HG02970 (cell line): ENCODE data around the gene MYO1B.

Experiments
- ATAC-seq: cut with Tn5 transposase; IDR thresholded peaks from one replicate; pipeline ENCODE4 v1.9.1; 2021; ENCODE audit warnings: mild to moderate bottlenecking, moderate library complexity, moderate number of reproducible peaks; ENCODE audit not compliant: unreplicated experiment, low FRiP score

MYO1B gene

DNA sequence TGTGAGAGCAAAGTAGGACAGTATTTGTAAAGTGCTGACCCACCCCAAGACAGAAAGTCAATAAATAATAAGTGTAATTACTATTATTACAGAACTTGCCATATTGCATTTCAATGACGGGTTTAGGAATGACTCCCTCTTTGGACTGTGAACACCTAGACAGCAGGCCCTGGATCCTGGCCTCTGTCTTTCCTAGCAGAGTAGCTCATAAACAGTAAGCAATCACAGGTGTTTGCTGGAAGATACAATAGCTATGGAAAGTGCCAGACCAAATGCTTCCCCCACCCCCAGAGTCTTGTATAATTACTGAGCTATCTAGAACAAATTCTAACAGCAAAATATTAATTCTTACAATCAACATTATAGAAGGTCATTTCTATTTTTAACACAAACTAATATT, 20.1 kb upstream of the MYO1B start:
- no peak for ATAC-seq

DNA sequence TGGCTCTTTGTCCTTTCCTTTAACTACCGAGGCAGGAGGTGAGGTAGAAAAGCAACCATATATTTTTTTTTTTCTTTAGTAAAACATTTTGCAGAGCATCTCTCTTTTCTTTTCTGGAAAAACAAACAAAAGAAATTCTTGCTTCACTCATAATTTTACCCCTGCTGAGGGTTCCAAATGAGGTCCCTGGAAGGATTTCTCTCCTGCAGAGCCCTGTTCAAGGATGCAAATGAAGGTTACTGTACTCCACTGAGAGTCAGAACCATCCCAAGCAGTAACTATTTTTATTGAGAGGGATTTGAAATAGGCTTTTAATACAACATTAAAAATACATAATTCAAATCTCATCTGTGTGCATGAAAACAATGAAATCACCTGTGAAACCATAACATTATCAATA, 19.5 kb upstream of the MYO1B start:
- no peak for ATAC-seq

DNA sequence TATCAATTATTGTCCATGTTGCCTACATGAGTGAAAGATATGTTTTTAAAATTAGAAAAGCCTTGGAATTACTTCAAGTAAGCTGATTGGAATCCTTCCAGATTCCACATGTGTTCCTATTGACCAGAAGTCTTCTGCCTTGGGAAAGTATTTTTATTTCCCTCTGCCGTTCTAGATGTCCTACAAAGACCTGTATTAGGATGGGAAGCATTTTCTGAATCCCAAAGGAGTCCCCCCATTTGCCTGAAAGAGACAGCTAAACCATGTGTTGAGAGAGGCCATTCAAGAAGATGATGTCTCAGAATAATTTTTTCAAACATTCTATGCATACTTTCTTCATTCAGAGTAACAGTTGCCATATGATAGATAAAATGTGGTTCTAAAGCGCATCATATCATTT, 19.0 kb upstream of the MYO1B start:
- no peak for ATAC-seq

DNA sequence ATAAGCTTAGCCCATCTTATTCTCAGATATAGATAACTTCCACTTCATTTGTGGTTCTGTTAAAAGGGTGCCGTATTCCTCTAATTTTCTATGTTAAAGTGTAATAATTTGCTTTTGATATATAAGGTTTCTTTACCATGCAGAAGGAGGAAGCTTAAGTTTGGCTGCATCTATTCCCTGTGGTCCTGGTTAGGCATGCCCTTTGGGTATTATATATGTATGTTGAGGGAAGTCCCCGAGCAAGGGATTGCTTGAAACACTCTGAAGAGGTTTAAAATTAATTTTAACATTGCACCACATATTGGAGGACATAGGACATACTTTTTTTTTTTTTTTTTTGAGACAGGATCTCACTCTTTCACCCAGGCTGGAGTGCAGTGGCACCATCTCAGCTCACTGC, 16.9 kb upstream of the MYO1B start:
- ATAC-seq = no peak

DNA sequence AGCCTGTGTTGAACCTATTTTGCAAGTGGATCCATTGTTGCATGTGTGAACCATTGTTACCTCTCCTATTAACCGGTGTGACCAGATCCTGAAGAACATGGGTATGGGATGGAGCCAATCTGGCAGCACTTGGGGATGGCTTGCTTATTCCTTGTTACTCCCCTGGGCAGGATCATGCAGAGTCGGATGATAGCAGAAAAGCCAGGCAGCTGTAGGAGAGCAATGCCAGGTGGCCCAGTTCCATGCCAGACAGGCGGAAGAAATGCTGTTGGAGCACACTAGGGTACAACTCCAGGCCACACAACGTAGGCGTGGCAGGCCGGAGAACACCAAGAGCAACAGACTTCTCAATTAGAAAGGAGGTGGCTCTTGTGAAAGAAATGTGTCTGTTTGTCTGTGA, 16.3 kb upstream of the MYO1B start:
- ATAC-seq = no peak

DNA sequence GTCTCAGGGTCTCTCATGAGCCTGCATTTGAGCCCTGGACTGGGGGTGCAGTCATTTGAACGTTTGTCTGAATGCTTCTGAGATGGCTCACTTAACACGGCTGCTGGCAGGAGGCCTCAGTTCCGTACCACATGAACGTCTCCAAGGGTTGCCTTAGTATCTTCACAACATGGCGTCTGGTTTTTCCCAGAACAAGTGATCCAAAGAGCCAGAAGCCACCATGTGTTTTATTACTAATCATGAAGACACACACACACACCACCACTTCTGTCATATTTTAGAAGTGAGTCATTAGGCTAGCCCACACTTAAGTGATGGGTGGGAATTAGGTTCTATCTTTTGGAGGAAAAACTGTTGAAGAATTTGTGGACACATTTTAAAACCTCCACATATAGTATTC, 15.0 kb upstream of the MYO1B start:
- no peak for ATAC-seq

DNA sequence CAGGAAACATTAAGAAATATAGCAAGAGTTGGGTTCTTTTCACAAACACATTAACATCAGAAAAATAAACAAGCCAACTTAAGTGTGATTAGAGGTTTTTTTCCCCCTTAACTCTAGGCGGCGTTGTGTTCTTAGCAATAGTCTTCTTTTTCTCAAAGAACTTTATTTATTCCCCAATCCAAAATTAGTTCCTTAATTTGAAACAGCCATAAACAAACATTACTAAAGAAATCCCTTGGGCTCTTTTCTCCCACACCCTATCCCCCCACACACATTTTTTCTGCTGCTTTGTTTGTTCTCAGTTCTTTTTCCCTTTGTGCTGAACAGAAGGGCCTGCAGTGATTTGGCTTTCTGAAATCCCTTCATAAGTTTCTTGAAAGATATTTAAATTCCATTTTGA, 13.2 kb upstream of the MYO1B start:
- ATAC-seq = no peak

DNA sequence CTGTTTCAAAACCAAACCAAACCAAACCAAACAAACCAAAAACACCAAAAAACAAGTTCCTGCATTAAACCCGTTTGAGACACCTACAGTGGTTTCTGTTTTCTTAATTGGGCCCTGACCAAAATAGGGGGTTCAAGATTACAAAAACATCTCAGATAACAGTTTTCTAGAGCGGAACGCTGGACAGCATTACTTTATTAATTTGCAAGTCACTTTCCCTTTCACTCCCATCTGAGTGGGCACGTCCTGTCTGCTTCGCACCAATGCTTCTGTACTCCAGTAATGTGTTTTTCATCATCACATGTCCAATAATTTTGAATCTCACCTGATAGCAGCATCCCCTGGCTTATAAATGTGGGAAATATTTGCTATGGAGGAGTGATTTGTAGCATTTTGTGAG, 11.7 kb upstream of the MYO1B start:
- no peak for ATAC-seq

DNA sequence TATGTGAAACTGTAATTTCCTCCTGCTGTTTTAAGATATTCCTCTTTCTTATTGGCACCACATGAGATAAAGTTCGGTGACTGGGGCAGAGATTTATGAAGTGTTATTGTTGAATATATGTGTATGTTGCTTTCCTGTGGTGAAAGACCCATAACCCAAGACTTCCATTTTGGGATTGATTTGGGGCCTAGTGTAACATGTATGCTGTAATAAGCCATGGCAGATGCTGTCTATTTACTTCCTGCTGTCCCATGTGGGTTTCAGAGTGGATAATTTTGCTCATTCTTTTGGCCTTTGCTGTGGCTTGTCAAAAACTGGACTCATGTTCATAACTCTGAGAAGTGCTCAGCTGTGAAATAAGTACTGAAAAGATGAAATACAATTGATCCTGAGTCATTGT, 10.8 kb upstream of the MYO1B start:
- no peak for ATAC-seq

DNA sequence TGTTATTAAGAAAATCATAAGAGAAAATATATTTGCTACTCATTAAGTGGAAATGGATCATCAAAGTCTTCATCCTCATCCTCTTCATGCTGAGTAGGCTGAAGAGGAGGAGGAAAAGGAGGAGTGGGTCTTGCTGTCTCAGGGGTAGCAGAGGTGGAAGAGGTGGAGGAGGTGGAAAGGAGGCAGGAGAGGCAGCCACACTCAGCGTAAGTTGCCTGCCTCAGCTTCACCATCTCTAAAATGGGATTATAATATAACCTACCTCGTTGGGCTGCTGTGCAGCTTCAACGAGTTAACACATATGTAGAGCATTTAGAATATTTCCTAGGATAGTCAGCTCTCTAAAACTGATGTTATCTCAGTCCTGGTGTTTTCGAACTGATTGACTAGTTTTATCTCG, 4.3 kb upstream of the MYO1B start:
- no peak for ATAC-seq

DNA sequence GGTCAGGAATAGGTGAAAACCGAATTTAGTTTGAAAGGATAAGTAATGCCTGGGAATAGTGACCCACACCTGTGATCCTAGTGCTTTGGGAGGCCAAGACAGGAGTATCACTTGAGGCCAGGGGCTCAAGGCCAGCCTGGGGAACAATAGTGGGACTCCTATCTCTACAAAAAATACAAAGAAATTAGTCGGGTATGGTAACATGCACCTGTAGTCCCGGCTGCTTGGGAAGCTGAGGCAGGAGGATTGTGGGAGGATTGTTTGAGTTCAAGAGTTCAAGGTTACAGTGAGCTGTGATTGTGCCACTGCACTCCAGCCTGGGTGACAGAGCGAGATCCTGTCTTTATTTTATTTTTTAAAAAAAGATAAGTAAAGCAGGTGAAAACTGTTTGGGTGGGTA, 3.8 kb upstream of the MYO1B start:
- no peak for ATAC-seq

DNA sequence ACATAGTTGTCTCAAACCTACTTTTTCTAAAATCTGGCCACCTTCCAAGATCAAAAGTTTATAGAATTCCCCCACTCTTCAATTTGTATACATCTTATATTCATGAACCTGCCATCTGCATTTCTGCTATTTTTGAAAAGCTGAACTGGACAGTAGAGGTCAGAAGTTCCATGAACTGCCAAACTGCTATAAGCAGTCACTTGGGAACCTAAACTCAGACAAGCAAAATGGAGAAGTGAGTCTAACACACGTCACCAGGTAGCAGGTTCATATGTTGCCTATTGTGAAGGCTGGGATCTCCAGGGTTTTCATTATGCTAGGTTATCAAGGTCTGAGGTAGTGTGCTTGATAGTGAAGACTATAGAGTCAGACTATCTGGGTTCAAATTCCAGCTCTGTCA, 2.0 kb upstream of the MYO1B start:
- ATAC-seq = no peak

DNA sequence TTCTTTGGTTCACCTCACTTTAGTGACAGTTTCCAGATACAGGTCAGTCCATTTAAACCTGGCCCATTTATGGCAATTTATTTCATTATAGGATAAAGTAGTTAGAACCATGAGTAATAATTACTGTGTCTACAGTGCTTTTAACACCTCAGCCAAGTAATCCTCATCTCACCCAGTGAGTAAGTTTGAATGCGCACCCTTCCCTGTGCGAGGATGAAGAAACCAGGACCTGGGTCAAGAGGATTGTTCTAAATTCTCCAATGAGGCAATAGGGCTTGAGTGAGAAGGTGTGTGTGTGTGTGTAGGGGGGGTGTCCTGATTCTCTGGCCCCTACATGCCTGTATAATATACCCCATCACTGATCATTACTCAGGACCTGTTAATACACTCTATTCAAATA, 854 bp upstream of the MYO1B start:
- ATAC-seq = no peak

DNA sequence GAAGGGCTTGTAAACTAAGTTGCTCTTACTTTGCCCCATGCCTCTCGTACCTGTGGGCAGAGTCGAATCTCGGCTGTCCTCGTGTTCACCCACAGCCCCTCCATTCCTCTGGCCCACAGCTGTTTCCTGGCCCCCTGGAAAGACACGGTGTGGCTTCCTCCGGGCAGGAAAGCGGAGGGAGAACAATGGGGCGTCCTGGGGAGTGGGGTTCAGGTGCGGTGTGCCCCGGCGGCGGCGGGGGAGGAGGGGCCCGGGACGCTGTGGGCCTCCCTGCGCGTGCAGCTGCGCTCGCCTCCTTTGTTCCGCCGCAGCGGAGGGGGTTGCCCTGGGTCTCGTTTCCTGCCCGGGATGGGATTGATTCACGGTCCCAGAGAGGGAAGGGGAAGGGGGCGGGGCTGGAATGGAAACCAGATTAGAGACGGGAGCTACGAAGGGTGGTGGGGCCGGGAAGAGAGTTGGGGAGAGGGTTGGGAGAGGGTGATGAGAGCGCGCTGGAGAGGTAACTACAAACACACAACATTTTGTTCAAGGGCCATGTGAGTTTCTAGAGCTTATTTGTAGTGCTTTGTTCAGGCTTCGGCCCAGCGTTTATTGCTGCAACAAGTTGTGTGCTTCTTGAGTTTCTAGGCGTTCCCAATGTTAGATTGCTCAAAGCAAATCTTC, 796 bp downstream of the MYO1B start:
- ATAC-seq = no peak

DNA sequence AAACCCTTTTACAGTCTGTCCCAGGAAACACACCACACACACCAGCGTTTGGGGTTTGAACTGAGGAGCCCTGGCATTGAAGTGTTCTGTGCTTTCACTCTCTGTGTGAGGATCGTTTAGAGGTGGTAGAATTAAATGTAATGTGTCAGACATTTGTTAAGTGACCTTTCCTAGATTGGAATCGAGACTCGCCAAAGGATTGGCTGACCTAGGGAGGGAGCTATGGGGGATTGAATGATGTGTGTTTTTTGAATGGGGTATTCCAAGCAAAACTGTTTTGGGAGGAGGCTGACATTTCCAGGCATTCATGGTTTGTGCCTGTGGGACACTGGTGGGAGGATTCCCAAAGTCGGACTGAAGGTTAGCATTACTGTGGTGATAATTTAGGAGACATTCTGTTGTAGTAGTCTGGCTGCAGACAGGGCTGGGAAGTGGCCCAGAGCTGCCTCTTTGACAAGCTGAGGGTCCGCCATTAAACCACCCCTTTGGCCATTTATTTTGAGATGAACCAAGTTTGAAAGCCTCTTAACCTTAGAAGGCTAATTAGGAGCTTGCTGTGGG, 1.7 kb downstream of the MYO1B start:
- no peak for ATAC-seq

DNA sequence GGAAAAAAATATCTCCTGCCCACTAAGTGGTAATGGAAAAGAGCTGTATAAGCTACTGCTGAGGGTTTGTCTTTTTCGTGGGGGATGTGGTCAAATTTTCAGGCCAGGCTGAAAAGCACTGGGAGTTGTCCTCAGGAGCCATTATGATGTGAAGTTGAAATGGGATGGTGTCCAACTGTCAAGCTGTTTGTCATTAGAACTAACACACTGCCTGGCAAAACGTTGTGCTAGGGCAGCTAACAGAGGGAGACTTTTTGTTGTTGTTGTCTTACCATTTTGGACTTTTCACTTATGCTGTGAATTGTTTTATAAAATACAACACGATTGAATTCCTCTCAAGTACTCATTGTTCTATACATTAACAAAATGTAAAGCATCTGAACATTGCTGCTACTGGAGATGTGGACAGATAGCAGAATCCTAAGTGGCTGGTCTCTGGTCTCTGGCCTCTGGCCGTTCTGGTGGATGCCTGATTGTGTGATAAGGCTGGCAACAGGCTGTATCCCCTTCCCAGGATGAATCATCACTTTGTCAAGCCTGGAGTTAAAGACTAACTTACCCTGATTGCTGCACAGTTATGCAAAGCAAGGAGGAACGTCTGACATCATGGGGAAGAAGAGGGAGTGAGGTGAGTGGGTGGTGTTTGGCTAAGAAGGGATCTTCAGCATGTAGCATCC, 2.3 kb downstream of the MYO1B start:
- ATAC-seq = no peak

DNA sequence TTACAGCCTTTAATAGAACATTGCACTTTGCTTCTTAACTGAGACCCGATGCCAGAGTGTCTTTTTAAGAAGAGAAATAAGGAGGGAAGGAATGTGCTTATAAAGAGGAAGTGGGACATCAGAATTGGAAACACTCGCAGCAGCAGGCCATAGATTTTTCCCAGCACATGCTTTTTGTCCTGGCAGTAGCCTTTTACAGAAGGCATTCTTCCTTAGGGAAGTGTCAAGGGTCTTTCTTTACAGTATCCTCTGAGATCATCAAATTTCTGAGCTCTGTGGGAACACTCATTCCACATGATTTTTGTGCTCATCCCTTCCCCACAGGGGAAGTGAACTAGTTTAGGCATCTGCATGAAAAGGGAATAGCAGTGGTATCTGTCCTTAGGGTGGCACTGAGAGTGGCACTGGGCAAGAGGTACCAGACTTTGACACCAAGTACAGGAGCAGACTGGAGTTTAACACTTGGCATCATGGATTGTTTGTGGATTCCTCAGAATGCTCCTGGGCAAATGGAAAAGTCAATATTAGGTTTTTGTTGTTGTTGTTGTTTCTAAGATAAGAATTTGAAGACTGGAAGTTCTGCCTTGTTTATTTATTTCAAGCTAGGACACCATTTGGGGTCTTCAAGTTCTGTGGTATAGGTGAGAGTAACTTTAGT, 4.1 kb downstream of the MYO1B start:
- ATAC-seq = no peak

DNA sequence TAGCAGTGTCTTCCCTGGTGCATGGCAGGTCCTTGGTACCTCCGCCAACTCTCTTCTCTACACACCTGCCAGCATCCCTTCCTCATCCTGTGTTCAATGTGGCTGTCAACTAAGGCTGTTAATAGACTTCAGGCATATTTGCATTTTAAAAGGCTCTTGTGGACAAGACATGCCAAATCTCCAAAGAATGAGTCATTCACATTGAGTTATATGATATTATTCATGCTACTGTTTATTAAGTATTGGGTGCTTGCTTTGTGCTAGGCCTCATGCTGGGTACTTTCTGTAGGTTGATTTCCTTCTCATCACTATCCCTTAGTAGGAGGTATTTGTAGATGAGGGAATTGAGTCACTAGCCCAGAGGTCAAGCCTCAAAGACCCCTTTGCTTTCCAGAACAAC, 5.2 kb downstream of the MYO1B start:
- no peak for ATAC-seq

DNA sequence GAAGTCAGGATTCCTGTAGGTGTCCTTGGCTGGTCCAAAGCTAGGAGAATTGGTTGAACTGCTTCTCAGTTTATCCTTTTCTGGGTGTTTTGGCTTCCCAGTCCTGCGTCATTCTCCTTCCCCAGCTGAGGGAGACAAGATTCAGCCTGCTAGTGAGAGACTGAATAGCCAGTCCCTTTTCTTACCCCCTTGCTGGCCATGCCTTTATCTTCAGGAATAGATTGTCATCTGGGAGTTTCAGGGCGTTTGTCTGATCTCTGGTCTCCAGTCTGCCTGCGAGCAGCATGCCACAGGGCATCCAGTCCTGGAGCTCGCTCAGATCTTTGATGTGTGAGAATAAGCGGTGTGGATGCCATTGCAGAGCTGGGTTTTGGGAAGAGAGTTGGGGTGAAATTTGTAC, 5.8 kb downstream of the MYO1B start:
- no peak for ATAC-seq

DNA sequence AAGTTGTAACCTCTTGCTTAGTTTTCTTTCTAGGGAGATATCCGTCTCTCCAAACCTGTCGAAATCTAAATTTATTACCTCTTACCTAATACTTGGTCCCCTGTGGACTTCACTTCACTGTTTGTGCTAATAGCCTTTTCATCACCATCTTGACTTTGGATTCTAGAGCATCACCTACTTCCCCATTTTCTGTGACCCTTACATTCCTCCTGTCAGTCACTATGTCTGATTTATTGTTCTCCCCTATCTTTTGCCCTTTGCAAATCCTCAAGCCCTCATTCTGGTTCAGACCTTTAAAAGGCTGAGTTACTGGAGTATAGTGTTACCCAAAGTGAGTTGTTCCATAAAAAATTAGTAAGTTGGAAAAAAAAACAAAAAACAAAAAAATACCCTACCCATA, 7.5 kb downstream of the MYO1B start:
- no peak for ATAC-seq

DNA sequence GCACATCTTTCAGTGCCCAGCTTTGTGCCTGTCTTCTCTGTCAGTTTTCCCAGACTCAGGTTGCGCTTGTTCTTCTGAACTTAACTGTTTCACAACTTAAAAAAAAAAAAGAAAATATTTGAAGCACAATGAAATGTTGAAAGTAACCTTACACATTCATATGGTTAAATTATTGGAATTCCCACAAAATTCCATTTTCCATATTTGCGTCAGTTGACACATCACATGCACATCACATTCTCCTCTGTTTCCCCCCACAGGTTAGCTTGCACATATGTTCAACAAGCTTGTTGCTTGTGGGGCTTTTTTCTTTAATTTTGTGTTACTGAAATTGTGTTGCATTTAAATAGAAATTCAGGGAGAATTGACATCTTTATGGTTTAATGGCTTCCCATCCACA, 8.3 kb downstream of the MYO1B start:
- ATAC-seq = no peak

DNA sequence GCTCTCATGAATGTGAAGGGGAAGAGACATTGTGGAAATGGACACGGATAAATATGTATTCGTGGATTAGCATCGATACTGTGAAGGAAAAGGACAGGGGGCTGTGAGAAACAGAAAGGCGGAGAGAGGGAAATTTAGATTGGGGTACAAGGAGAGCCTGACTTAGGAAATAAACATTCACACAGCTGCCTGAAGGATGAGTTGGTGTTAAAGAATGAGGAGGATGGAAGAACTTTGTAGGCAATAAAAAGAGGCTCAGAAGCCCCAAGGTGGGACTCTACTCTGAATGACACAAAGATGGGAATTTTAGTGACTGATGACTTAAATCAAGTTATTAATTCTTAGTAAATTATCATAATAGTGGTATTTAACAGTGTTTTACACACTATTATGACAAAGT, 10.1 kb downstream of the MYO1B start:
- ATAC-seq = no peak
